K562 (cell line): Measurements from ENCODE around the gene TBC1D2. TPM values are rescaled to one million over a fixed set of nuclear protein-coding genes. Genes with fewer than 3 reads are reported as not detected.
A peak's percentile ranks its signal among the peaks of the same experiment; 100 is the strongest.

Source experiments
- ATAC-seq: fragments of 200-7000 bp; cut with Tn5 transposase; 3 replicates; pipeline ENCODE4 v1.9.1; 2020; ENCODE audit warnings: moderate library complexity
- BruUV-seq: library from RNA; stranded (reverse); fragments of 400-500 nt; replicated peaks from 2 replicates; lab custom pipeline; 2021; lab: Mats Ljungman, UMichigan
- CTCF ChIA-PET: fragments of 300-600 bp; formaldehyde crosslinking; extraction: SDS; loops from one replicate; lab custom pipeline; 2021; ENCODE audit warnings: low intra/inter-chr PET ratio; lab: Yijun Ruan, JAX
- POLR2A ChIA-PET: fragments of 300-600, 350-650 bp; sonication (Branson Sonifier 250); formaldehyde crosslinking; extraction: SDS; loops from one replicate; lab custom pipeline; 2021; ENCODE audit warnings: antibody characterized with exemption, inconsistent platforms; lab: Yijun Ruan, JAX
- DNase-seq, 4 experiments: peaks; one replicate each; pipeline versions ENCODE4 v3.0.0 to v3.0.0-alpha.2; 2011 to 2018; ENCODE audit warnings: low spot score in 3 of 4, mixed read lengths in 3 of 4; ENCODE audit errors: extremely low read depth in 1 of 4
- FAIRE-seq: peaks from 2 replicates; lab custom pipeline; 2011; peaks lifted over from hg19 to GRCh38; lab: Jason Lieb, UNC
- H2AFZ ChIP-seq: 2 replicates; pipeline ENCODE4 v1.6.0; 2011; ENCODE audit warnings: low read depth, low read length, control low read depth, inconsistent platforms
- H3K27ac ChIP-seq: fragments of 200-600 bp; 3 replicates; pipeline ENCODE4 v1.8.0; 2011; ENCODE audit warnings: low read depth, mild to moderate bottlenecking, control low read depth, inconsistent platforms, low read length, moderate library complexity, mixed read lengths; ENCODE audit errors: extremely low read depth
- H3K27me3 ChIP-seq, 2 experiments: fragments of 300-600 bp in 1 of 2; 2 replicates in 1 of 2; 3 replicates in 1 of 2; pipeline versions ENCODE4 v1.6.0 to v1.8.0; 2011; ENCODE audit warnings: inconsistent platforms in 2 of 2, low read length in 2 of 2, mild to moderate bottlenecking in 1 of 2, mixed read lengths in 1 of 2, moderate library complexity in 1 of 2; ENCODE audit not compliant: control insufficient read depth in 2 of 2, insufficient read depth in 2 of 2
- H3K36me3 ChIP-seq: fragments of 300-600 bp; 3 replicates; pipeline ENCODE4 v1.8.0; 2011; ENCODE audit warnings: mild to moderate bottlenecking, low read length, inconsistent platforms; ENCODE audit not compliant: control insufficient read depth, insufficient read depth
- H3K4me1 ChIP-seq, 2 experiments: fragments of 200-600 bp in 1 of 2; replicated peaks in 1 of 2; 2 replicates in 1 of 2; 3 replicates in 1 of 2; pipeline versions ENCODE4 v1.5.1 to v1.8.0; 2011; ENCODE audit warnings: inconsistent platforms in 2 of 2, low read length in 2 of 2, mild to moderate bottlenecking in 1 of 2, mixed read lengths in 1 of 2, moderate library complexity in 1 of 2; ENCODE audit not compliant: control insufficient read depth in 2 of 2, insufficient read depth in 2 of 2
- H3K4me2 ChIP-seq: 2 replicates; pipeline ENCODE4 v1.6.1; 2011; ENCODE audit warnings: low read length, control low read depth, inconsistent platforms, mixed read lengths; ENCODE audit not compliant: insufficient read depth
- H3K4me3 ChIP-seq: fragments of 200-600 bp; sonication (generic), shearing (Covaris generic); 2 replicates; pipeline ENCODE4 v1.5.1; 2016; ENCODE audit warnings: control low read depth, inconsistent platforms
- H3K79me2 ChIP-seq: fragments of 200-600 bp; 3 replicates; pipeline ENCODE4 v1.8.0; 2011; ENCODE audit warnings: low read length, inconsistent platforms; ENCODE audit not compliant: control insufficient read depth, insufficient read depth
- H3K9ac ChIP-seq, 2 experiments: 2 replicates each; pipeline versions ENCODE4 v1.6.0 to v1.6.1; 2011; ENCODE audit warnings: low read depth in 2 of 2, low read length in 2 of 2, control low read depth in 1 of 2, inconsistent platforms in 1 of 2, mild to moderate bottlenecking in 1 of 2, mixed read lengths in 1 of 2; ENCODE audit not compliant: insufficient read depth in 1 of 2
- H3K9me1 ChIP-seq: one replicate; pipeline ENCODE4 v1.6.0; 2011; ENCODE audit warnings: inconsistent platforms, mild to moderate bottlenecking, low read length, moderate library complexity; ENCODE audit not compliant: control insufficient read depth, insufficient read depth
- H3K9me3 ChIP-seq: replicated peaks from 2 replicates; pipeline ENCODE4 v1.5.1; 2011; ENCODE audit warnings: low read depth, low read length, inconsistent platforms; ENCODE audit not compliant: control insufficient read depth, insufficient read depth
- H4K20me1 ChIP-seq: replicated peaks from 2 replicates; pipeline ENCODE4 v1.6.1; 2011; ENCODE audit warnings: low read length, inconsistent platforms, mixed read lengths; ENCODE audit not compliant: control insufficient read depth, insufficient read depth
- BMI1 ChIP-seq: fragments of 150-350 bp; IDR thresholded peaks from 2 replicates; pipeline ENCODE4 v1.6.1; 2014; ENCODE audit warnings: low read length
- ETV5 ChIP-seq: sonication (generic); formaldehyde crosslinking; IDR thresholded peaks from 2 replicates; pipeline ENCODE4 v1.4.0; 2020; ENCODE audit warnings: low read depth, mild to moderate bottlenecking, missing genetic modification reagents
- LCOR ChIP-seq: sonication (generic); formaldehyde crosslinking; IDR thresholded peaks from 2 replicates; pipeline ENCODE4 v1.8.0; 2022; ENCODE audit warnings: mild to moderate bottlenecking, missing genetic modification reagents
- SETDB1 ChIP-seq: IDR thresholded peaks from one replicate; pipeline ENCODE4 v1.6.1; 2012; ENCODE audit warnings: low read length, control low read depth, inconsistent platforms
- SIN3B ChIP-seq: fragments of 450-650 bp; IDR thresholded peaks from 2 replicates; pipeline ENCODE4 v1.6.1; 2017; ENCODE audit warnings: low read depth, mild to moderate bottlenecking, moderate library complexity
- SP2 ChIP-seq: IDR thresholded peaks from 2 replicates; pipeline ENCODE4 v1.6.1; 2011; ENCODE audit warnings: mild to moderate bottlenecking, low read depth, low read length, moderate library complexity; ENCODE audit not compliant: poor library complexity, severe bottlenecking; ENCODE audit errors: extremely low read depth
- ZNF24 ChIP-seq: fragments of 450-650 bp; IDR thresholded peaks from 2 replicates; pipeline ENCODE4 v1.6.1; 2016
- ZNF696 ChIP-seq: fragments of 250-450 bp; sonication (Bioruptor Pico); conservative IDR thresholded peaks from 2 replicates; pipeline ENCODE4 v1.4.0; 2020; ENCODE audit warnings: mild to moderate bottlenecking, moderate library complexity
- WGBS: fragments of 100-300 bp; shearing (Covaris generic); methylation state at CpG from one replicate; pipeline ENCODE4 v1.1.6; 2016; ENCODE audit warnings: low coverage, mixed read lengths; ENCODE audit not compliant: insufficient coverage; ENCODE audit errors: missing lambda C conversion rate; 5-methylcytosine and 5-hydroxymethylcytosine counted together
- in situ Hi-C: fragments of 300-500 bp; cut with MboI; formaldehyde crosslinking; loops from 4 replicates; pipeline ENCODE4 v1.15.0; 2018; ENCODE audit warnings: inconsistent platforms, mixed read lengths
- intact Hi-C: fragments of 100-400 bp; cut with micrococcal nuclease; formaldehyde crosslinking; loops from 2 replicates; pipeline ENCODE4 v1.14.2; 2022
- microRNA-seq: library from miRNA; unstranded; fragments of <30 nt; microRNA quantifications from one replicate; pipeline ENCODE4, GENCODE V29; 2018; ENCODE audit warnings: borderline microRNAs expressed
- polyA plus RNA-seq, 8 experiments: library from polyadenylated mRNA; depleted of rRNA in 4 of 8; stranded (reverse) in 5 of 8; unstranded in 3 of 8; fragments of >200 nt; fragmentation: Nextera tagmentation in 2 of 8; fragmentation: Illumina TruSeq in 1 of 8; extraction: Ambion mirVana in 2 of 8; extraction: Trizol in 1 of 8; gene quantifications; 2 replicates each; pipeline versions ENCODE4 v1.2.1 to v1.2.3, GENCODE V29; 2011 to 2014; ENCODE audit warnings: inconsistent platforms in 1 of 8, missing spikeins in 1 of 8
- small RNA-seq: library from RNA; depleted of rRNA; stranded (forward); fragments of <200 nt; gene quantifications from one replicate; pipeline ENCODE3, GENCODE V24; 2014
- total RNA-seq, 7 experiments: library from RNA; depleted of rRNA in 6 of 7; stranded (reverse); fragments of >200 nt in 6 of 7; fragmentation: Illumina TruSeq in 2 of 7; extraction: Trizol in 2 of 7; gene quantifications; 2 replicates each; pipeline versions ENCODE4 v1.2.1 to v1.2.3, GENCODE V29; 2011 to 2021; ENCODE audit warnings: low replicate concordance in 1 of 7
- TF ChIP-seq, protein P1 (sequence below), 2 experiments: IDR thresholded peaks; 2 replicates each; pipeline ENCODE4 v1.6.1; 2011; ENCODE audit warnings: borderline replicate concordance in 1 of 2, control low read depth in 1 of 2, low read depth in 1 of 2, low read length in 1 of 2, mild to moderate bottlenecking in 1 of 2, mixed read lengths in 1 of 2, moderate library complexity in 1 of 2; ENCODE audit not compliant: insufficient read depth in 1 of 2, insufficient read length in 1 of 2, poor library complexity in 1 of 2, severe bottlenecking in 1 of 2; ENCODE audit errors: extremely low read depth in 1 of 2
- TF ChIP-seq, protein P2 (sequence below): sonication (generic); formaldehyde crosslinking; IDR thresholded peaks from 2 replicates; pipeline ENCODE4 v1.8.0; 2022; ENCODE audit warnings: mild to moderate bottlenecking, low read depth, missing genetic modification reagents

TBC1D2 gene
- total and polyA plus RNA-seq, 9 of the 15 experiments (the other 6 are each of a cell fraction or from before 2014, with no cell fraction given), result 0.10 to 7.0 (median 2.5) TPM

DNA sequence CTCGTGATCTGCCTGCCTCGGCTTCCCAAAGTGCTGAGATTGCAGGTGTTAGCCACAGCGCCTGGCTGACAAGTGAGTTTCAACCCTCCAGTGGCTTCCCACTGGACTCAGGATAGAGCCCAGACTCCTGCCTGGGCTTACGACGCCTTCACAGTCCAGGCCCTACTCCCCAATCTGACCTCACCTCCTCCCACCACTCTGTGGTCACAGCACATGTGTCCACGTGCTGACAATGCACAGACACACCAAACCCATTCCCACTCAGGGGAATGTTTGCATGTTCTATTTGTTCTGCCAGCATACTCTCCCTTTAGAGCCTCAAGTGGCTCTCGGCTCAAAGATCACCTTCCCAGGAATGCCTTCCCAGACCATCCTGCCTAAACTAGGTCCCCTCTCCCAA is 105.3 kb downstream of the TBC1D2 start (continued):
- TF ChIP-seq, protein P1, sequence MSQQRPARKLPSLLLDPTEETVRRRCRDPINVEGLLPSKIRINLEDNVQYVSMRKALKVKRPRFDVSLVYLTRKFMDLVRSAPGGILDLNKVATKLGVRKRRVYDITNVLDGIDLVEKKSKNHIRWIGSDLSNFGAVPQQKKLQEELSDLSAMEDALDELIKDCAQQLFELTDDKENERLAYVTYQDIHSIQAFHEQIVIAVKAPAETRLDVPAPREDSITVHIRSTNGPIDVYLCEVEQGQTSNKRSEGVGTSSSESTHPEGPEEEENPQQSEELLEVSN (IDR thresholded peaks at IDR 0.05; ENCODE audit: borderline replicate concordance in 1 of 2, extremely low read depth in 1 of 2, insufficient read depth in 1 of 2, insufficient read length in 1 of 2, low read depth in 1 of 2, low read length in 1 of 2, poor library complexity in 1 of 2, severe bottlenecking in 1 of 2), result peak in 1 of 2 experiments; percentile 46
- TF ChIP-seq, all 486 proteins: peak for 7

DNA sequence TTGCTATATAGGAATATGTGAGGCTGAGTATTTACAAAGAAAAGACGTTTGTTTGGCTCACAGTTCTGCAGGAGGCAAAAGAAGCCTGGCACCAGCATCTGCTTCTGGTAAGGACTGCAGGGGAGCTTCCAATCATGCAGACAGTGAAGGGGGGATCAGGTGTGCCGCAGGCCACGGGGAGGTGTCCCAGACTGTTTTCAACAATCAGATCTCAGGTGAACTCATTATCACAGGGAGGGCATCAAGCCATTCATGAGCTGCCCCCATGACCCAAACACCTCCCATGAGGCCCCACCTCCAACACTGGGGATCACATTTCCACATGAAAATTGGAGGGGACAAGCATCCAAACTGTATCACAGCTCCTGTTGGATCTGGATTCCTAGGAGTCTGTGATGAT is 106.0 kb downstream of the TBC1D2 start:
- H3K4me1 ChIP-seq, result 0 out of 5 replicates have a peak, but pooled peaks cover 0 to 2% of the 10 kb centered on the region in 2 experiments
- no TSS peak for BruUV-seq
- DNase-seq (no peak), ATAC-seq (no peak), FAIRE-seq (no peak)
- no peaks in the 10 kb centered on the region for H4K20me1 ChIP-seq
- H3K4me3 ChIP-seq, result no peak overlapping the region
- WGBS, result 57% methylated on average over 3 of the region's 3 CpGs
- H3K27me3 ChIP-seq, result no peaks in the 10 kb centered on the region
- H3K4me2 ChIP-seq, result no peak overlapping the region
- intact Hi-C loops (no loop called here), in situ Hi-C loops (no loop called here)
- CTCF ChIA-PET, result no interaction called here
- no peak overlapping the region for H2AFZ ChIP-seq
- no peak overlapping the region for H3K27ac ChIP-seq
- H3K9me1 ChIP-seq, result peaks cover 4% of the 10 kb centered on the region
- no peaks in the 10 kb centered on the region for H3K79me2 ChIP-seq
- H3K9me3 ChIP-seq, result no peaks in the 10 kb centered on the region
- POLR2A ChIA-PET, result interaction anchor here (0.6 to 0.9 kb wide), 4 partner anchors 8 to 180 kb away, joined by 3 read pairs; no protein-coding TSS in a partner anchor
- H3K36me3 ChIP-seq, result peaks cover 23% of the 10 kb centered on the region; the same call in 2 of the 3 replicates
- TF ChIP-seq ETV5 (CRISPR knock-in tag) (no peak), ZNF24 (no peak), ZNF696 (CRISPR knock-in tag) (no peak), SP2 (no peak), SIN3B (no peak), SETDB1 (no peak), LCOR (CRISPR knock-in tag) (no peak), BMI1 (no peak)
- TF ChIP-seq, protein P2, sequence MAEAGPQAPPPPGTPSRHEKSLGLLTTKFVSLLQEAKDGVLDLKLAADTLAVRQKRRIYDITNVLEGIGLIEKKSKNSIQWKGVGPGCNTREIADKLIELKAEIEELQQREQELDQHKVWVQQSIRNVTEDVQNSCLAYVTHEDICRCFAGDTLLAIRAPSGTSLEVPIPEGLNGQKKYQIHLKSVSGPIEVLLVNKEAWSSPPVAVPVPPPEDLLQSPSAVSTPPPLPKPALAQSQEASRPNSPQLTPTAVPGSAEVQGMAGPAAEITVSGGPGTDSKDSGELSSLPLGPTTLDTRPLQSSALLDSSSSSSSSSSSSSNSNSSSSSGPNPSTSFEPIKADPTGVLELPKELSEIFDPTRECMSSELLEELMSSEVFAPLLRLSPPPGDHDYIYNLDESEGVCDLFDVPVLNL (CRISPR knock-in tag), result no peak
- no peak overlapping the region for H3K9ac ChIP-seq

Small RNA genes within 50 kb of the gene (microRNA-seq; reads per million reads assigned to microRNA genes)
- gene MIR6854, result not detected

Small RNA genes within 50 kb of the gene (small RNA-seq; reads per million reads assigned to genes)
- not detected for gene MIR6854

Other genes starting within 250 kb of the TBC1D2 start
- 181 and 197 TPM in 2 replicates for gene NANS, start 198.9 kb downstream of the TBC1D2 start, total RNA-seq (2014; rRNA removed)
- 124 and 133 TPM in 2 replicates for gene NANS, start 198.9 kb downstream of the TBC1D2 start, total RNA-seq (2014; rRNA removed; fragmentation: Illumina TruSeq; extraction: Trizol)
- 151 and 156 TPM in 2 replicates for gene NANS, start 198.9 kb downstream of the TBC1D2 start, total RNA-seq (2015; rRNA removed; fragmentation: Illumina TruSeq; extraction: Trizol)
- 127 and 133 TPM in 2 replicates for gene NANS, start 198.9 kb downstream of the TBC1D2 start, total RNA-seq (2021)
- gene NANS, start 198.9 kb downstream of the TBC1D2 start, polyA plus RNA-seq (2011; rRNA removed), result 124 and 143 TPM in 2 replicates
- gene NANS, start 198.9 kb downstream of the TBC1D2 start, polyA plus RNA-seq (2014; fragmentation: Illumina TruSeq; extraction: Trizol), result 137 TPM in 2 replicates
- gene NANS, start 198.9 kb downstream of the TBC1D2 start, polyA plus RNA-seq (2014; fragmentation: Nextera tagmentation; extraction: Ambion mirVana), result 10 to 100 TPM; 37.1 to 64.3 TPM
- gene NANS, start 198.9 kb downstream of the TBC1D2 start, polyA plus RNA-seq (2014; rRNA removed), result 127 and 141 TPM in 2 replicates
- gene TRIM14, start 136.4 kb downstream of the TBC1D2 start, total RNA-seq (2014; rRNA removed), result 17.9 and 24.7 TPM in 2 replicates
- 17.0 and 17.5 TPM in 2 replicates for gene TRIM14, start 136.4 kb downstream of the TBC1D2 start, total RNA-seq (2014; rRNA removed; fragmentation: Illumina TruSeq; extraction: Trizol)
- 12.2 and 13.3 TPM in 2 replicates for gene TRIM14, start 136.4 kb downstream of the TBC1D2 start, total RNA-seq (2015; rRNA removed; fragmentation: Illumina TruSeq; extraction: Trizol)
- gene TRIM14, start 136.4 kb downstream of the TBC1D2 start, total RNA-seq (2021), result 41.0 and 48.5 TPM in 2 replicates
- gene TRIM14, start 136.4 kb downstream of the TBC1D2 start, polyA plus RNA-seq (2011; rRNA removed), result 19.1 and 24.8 TPM in 2 replicates
- 34.1 and 40.0 TPM in 2 replicates for gene TRIM14, start 136.4 kb downstream of the TBC1D2 start, polyA plus RNA-seq (2014; fragmentation: Illumina TruSeq; extraction: Trizol)
- gene TRIM14, start 136.4 kb downstream of the TBC1D2 start, polyA plus RNA-seq (2014; fragmentation: Nextera tagmentation; extraction: Ambion mirVana), result 1 to 10 TPM; 7.6 to 8.3 TPM
- 30.1 and 32.7 TPM in 2 replicates for gene TRIM14, start 136.4 kb downstream of the TBC1D2 start, polyA plus RNA-seq (2014; rRNA removed)
- gene CORO2A, start 63.0 kb downstream of the TBC1D2 start, total RNA-seq (2014; rRNA removed), result 13.4 and 20.8 TPM in 2 replicates
- 17.5 and 20.0 TPM in 2 replicates for gene CORO2A, start 63.0 kb downstream of the TBC1D2 start, total RNA-seq (2014; rRNA removed; fragmentation: Illumina TruSeq; extraction: Trizol)
- gene CORO2A, start 63.0 kb downstream of the TBC1D2 start, total RNA-seq (2015; rRNA removed; fragmentation: Illumina TruSeq; extraction: Trizol), result 16.3 and 16.5 TPM in 2 replicates
- gene CORO2A, start 63.0 kb downstream of the TBC1D2 start, total RNA-seq (2021), result 21.1 and 21.3 TPM in 2 replicates
- 13.2 and 18.7 TPM in 2 replicates for gene CORO2A, start 63.0 kb downstream of the TBC1D2 start, polyA plus RNA-seq (2011; rRNA removed)
- 23.5 and 26.6 TPM in 2 replicates for gene CORO2A, start 63.0 kb downstream of the TBC1D2 start, polyA plus RNA-seq (2014; fragmentation: Illumina TruSeq; extraction: Trizol)
- gene CORO2A, start 63.0 kb downstream of the TBC1D2 start, polyA plus RNA-seq (2014; fragmentation: Nextera tagmentation; extraction: Ambion mirVana), result 10 to 100 TPM in 1 of 2 experiments, 1 to 10 TPM in 1; 9.5 to 12.2 TPM
- 18.0 and 20.3 TPM in 2 replicates for gene CORO2A, start 63.0 kb downstream of the TBC1D2 start, polyA plus RNA-seq (2014; rRNA removed)